Lower leg skin (tissue), 3 donors: ENCODE data around the gene C1orf116.

Source experiments
- POLR2A ChIP-seq, 2 donors: fragments of 450-650 bp; IDR thresholded peaks; one replicate each; pipeline ENCODE4 v1.6.1; 2016 to 2017; ENCODE audit warnings: antibody characterized with exemption in 2 of 2, mild to moderate bottlenecking in 1 of 2, moderate library complexity in 1 of 2
- TF ChIP-seq, protein P1 (sequence below), 3 donors: fragments of 450-650 bp; IDR thresholded peaks; one replicate each; pipeline ENCODE4 v1.5.1; 2016; ENCODE audit warnings: antibody characterized with exemption in 3 of 3, mild to moderate bottlenecking in 3 of 3, moderate library complexity in 2 of 3

DNA sequence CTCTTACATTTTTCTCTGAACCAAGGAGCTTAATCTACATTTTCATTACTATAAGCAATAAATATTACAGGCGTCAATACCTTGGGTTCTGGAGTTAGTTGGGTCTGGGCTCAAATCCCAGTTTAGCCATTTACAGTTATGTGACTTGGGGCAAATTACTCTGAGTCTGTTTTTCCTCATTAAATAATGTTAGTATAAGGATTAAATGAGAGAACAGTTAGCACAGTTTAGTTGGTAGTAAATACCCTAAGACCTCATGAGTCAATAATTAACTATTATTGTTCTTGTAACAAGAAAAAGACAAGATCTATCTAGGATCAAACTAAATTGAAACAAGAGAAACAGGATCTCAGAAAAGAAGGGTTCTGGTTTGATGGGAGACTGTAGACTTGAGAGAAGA lies 4.6 kb downstream of the C1orf116 start:
- TF ChIP-seq, protein P1, sequence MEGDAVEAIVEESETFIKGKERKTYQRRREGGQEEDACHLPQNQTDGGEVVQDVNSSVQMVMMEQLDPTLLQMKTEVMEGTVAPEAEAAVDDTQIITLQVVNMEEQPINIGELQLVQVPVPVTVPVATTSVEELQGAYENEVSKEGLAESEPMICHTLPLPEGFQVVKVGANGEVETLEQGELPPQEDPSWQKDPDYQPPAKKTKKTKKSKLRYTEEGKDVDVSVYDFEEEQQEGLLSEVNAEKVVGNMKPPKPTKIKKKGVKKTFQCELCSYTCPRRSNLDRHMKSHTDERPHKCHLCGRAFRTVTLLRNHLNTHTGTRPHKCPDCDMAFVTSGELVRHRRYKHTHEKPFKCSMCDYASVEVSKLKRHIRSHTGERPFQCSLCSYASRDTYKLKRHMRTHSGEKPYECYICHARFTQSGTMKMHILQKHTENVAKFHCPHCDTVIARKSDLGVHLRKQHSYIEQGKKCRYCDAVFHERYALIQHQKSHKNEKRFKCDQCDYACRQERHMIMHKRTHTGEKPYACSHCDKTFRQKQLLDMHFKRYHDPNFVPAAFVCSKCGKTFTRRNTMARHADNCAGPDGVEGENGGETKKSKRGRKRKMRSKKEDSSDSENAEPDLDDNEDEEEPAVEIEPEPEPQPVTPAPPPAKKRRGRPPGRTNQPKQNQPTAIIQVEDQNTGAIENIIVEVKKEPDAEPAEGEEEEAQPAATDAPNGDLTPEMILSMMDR (IDR thresholded peaks at IDR 0.05), result no peak
- TF ChIP-seq POLR2A (IDR thresholded peaks at IDR 0.05), result no peak
